Body of pancreas (tissue), 4 donors: ENCODE data around the gene SLC4A1AP. TPM values are rescaled to one million over a fixed set of nuclear protein-coding genes. Genes with fewer than 3 reads are reported as not detected.
A peak's percentile ranks its signal among the peaks of the same experiment; 100 is the strongest.

Source experiments
- ATAC-seq: fragments of 150-250 bp; one replicate; pipeline ENCODE4 v1.9.1; 2016
- DNase-seq, 4 donors: peaks; one replicate each; pipeline ENCODE4 v3.0.0-alpha.2; 2019
- H3K27ac ChIP-seq, 4 donors: fragments of 200-600 bp; sonication (generic); 1 replicate in 3 of 4; 2 replicates in 1 of 4; pipeline versions ENCODE4 v1.5.1 to v1.6.1; 2016 to 2019; ENCODE audit warnings: mild to moderate bottlenecking in 1 of 4, mixed read lengths in 1 of 4, moderate library complexity in 1 of 4
- H3K27me3 ChIP-seq, 2 donors: fragments of 200-600 bp; sonication (generic); one replicate each; pipeline ENCODE4 v1.6.0; 2016; ENCODE audit warnings: mild to moderate bottlenecking in 1 of 2
- H3K36me3 ChIP-seq, 2 donors: fragments of 200-600 bp; sonication (generic); replicated peaks in 1 of 2; 2 replicates each; pipeline ENCODE4 v1.5.1; 2016; ENCODE audit warnings: low read depth in 2 of 2; ENCODE audit not compliant: insufficient read depth in 1 of 2
- H3K4me1 ChIP-seq: fragments of 200-600 bp; sonication (generic); one replicate; pipeline ENCODE4 v1.6.0; 2016
- H3K4me3 ChIP-seq, 2 donors: fragments of 200-600 bp; sonication (generic); 1 replicate in 1 of 2; 2 replicates in 1 of 2; pipeline ENCODE4 v1.5.1; 2016 to 2019
- H3K9me3 ChIP-seq, 3 donors: fragments of 200-600 bp; sonication (generic); 1 replicate in 2 of 3; 2 replicates in 1 of 3; pipeline ENCODE4 v1.5.1; 2016
- POLR2A ChIP-seq, 3 donors: fragments of 450-650 bp; IDR thresholded peaks; one replicate each; pipeline ENCODE4 v1.6.1; 2016; ENCODE audit warnings: antibody characterized with exemption in 3 of 3, mild to moderate bottlenecking in 2 of 3
- WGBS, 2 donors: methylation state at CpG; one replicate each; pipeline ENCODE4 v1.1.5; 2017; 5-methylcytosine and 5-hydroxymethylcytosine counted together
- intact Hi-C: fragments of 100-400 bp; cut with DNase I; formaldehyde crosslinking; loops from one replicate; pipeline ENCODE4 v1.15.1; 2023
- total RNA-seq, 2 donors: library from RNA; depleted of rRNA; stranded (reverse); fragments of >200 nt; gene quantifications; one replicate each; pipeline ENCODE4 v1.1.0, GENCODE V29; 2016
- TF ChIP-seq, protein P1 (sequence below), 7 experiments: fragments of 450-650 bp in 4 of 7; fragments of 200-600 bp in 3 of 7; sonication (generic) in 3 of 7; IDR thresholded peaks; one replicate each; pipeline ENCODE4 v1.5.1; 2016 to 2019; ENCODE audit warnings: antibody characterized with exemption in 7 of 7

SLC4A1AP gene
- total RNA-seq, 2 donors from 2014 or later = 15.6 to 22.4 TPM

- peak; percentile 92 for ATAC-seq
- H3K27me3 ChIP-seq = no peaks in the 10 kb centered on the region
- H3K4me1 ChIP-seq = peaks cover 45% of the 10 kb centered on the region
- H3K27ac ChIP-seq = peak overlapping the region; percentile 68 to 90 (median 86)
- no peaks in the 10 kb centered on the region for H3K36me3 ChIP-seq
- intact Hi-C loops = no loop called here
- DNase-seq = peak; percentile 82 to 90 (median 87)
- 3 to 15% methylated on average over 9 to 50 of the region's 51 CpGs for WGBS, 2 donors
- TF ChIP-seq POLR2A (IDR thresholded peaks at IDR 0.05) = peak; percentile 61 to 89 (median 86)
- TF ChIP-seq, protein P1, sequence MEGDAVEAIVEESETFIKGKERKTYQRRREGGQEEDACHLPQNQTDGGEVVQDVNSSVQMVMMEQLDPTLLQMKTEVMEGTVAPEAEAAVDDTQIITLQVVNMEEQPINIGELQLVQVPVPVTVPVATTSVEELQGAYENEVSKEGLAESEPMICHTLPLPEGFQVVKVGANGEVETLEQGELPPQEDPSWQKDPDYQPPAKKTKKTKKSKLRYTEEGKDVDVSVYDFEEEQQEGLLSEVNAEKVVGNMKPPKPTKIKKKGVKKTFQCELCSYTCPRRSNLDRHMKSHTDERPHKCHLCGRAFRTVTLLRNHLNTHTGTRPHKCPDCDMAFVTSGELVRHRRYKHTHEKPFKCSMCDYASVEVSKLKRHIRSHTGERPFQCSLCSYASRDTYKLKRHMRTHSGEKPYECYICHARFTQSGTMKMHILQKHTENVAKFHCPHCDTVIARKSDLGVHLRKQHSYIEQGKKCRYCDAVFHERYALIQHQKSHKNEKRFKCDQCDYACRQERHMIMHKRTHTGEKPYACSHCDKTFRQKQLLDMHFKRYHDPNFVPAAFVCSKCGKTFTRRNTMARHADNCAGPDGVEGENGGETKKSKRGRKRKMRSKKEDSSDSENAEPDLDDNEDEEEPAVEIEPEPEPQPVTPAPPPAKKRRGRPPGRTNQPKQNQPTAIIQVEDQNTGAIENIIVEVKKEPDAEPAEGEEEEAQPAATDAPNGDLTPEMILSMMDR (IDR thresholded peaks at IDR 0.05) = peak in 4 of 7 experiments; percentile 4 to 30 (median 15)
- no peaks in the 10 kb centered on the region for H3K9me3 ChIP-seq
- H3K4me3 ChIP-seq = peak overlapping the region in 1 of 2 donors; percentile 13
These were observed 71.7 kb downstream of the SLC4A1AP start for GRCh38 chr2:27735263-27735904.

GRCh38 chr2:27736031-27736889 is 72.6 kb downstream of the SLC4A1AP start:
- Histone ChIP-seq H3K9me3 (no peaks in the 10 kb centered on the region), H3K27ac (peak overlapping the region; percentile 68 to 90 (median 86)), H3K4me1 (peaks cover 36% of the 10 kb centered on the region), H3K27me3 (no peaks in the 10 kb centered on the region), H3K36me3 (no peaks in the 10 kb centered on the region), H3K4me3 (no peak overlapping the region)
- intact Hi-C loops = no loop called here
- DNase-seq (no peak), ATAC-seq (no peak)
- WGBS, 2 donors = 74 to 94% methylated on average over 7 to 10 of the region's 10 CpGs
- no peak for TF ChIP-seq POLR2A (IDR thresholded peaks at IDR 0.05)
- TF ChIP-seq, protein P1 (IDR thresholded peaks at IDR 0.05) = no peak

DNA sequence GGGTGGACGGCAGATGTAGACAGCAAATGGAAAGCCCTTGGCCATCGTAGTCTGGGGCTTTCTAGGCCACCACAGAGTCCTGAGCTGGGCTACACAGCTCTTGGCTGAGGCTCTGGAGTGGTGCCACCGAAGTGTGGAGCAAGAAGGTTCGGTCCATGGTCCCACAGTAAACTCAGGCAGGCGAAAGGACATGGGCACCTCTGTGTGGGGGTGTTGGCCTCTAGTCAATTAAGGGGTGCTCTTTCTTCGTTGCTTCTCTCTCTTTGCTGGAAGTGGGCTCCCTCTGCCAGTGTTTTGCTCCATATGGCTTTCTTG is 73.2 kb downstream of the SLC4A1AP start:
- intact Hi-C loops = no loop called here
- Histone ChIP-seq H3K36me3 (no peaks in the 10 kb centered on the region), H3K4me3 (no peak overlapping the region), H3K27ac (peak overlapping the region in 3 of 4 donors; percentile 55 to 90 (median 87)), H3K9me3 (no peaks in the 10 kb centered on the region), H3K4me1 (peaks cover 36% of the 10 kb centered on the region), H3K27me3 (no peaks in the 10 kb centered on the region)
- DNase-seq = no peak
- 94 to 97% methylated on average over 6 of the region's 6 CpGs for WGBS, 2 donors
- TF ChIP-seq POLR2A (IDR thresholded peaks at IDR 0.05) = no peak
- TF ChIP-seq, protein P1 (IDR thresholded peaks at IDR 0.05) = no peak
- no peak for ATAC-seq

- no peaks in the 10 kb centered on the region for H3K36me3 ChIP-seq
- TF ChIP-seq, protein P1 (IDR thresholded peaks at IDR 0.05) = peak in 1 of 7 experiments; percentile 9
- TF ChIP-seq POLR2A (IDR thresholded peaks at IDR 0.05) = no peak
- peak overlapping the region in 3 of 4 donors; percentile 55 to 90 (median 87) for H3K27ac ChIP-seq
- 57 to 59% methylated on average over 7 of the region's 7 CpGs for whole genome bisulfite sequencing, 2 donors
- peaks cover 36% of the 10 kb centered on the region for H3K4me1 ChIP-seq
- no peak overlapping the region for H3K4me3 ChIP-seq
- DNase-seq (peak in 1 of 4 donors; percentile 59), ATAC-seq (peak; percentile 50)
- intact Hi-C loops = no loop called here
- H3K9me3 ChIP-seq = no peaks in the 10 kb centered on the region
- no peaks in the 10 kb centered on the region for H3K27me3 ChIP-seq
These were observed 74.1 kb downstream of the SLC4A1AP start for GRCh38 chr2:27737676-27738348.
